KMS-11 (cell line): Measurements from ENCODE around the gene CCDC86.

Source experiments
- H2AFZ ChIP-seq: fragments of 200-600 bp; sonication (generic); 2 replicates; pipeline ENCODE4 v1.6.1; 2016; ENCODE audit warnings: antibody characterized with exemption, mixed run types, low read depth
- H3K27ac ChIP-seq: fragments of 200-600 bp; sonication (generic); 2 replicates; pipeline ENCODE4 v1.6.1; 2016; ENCODE audit warnings: mild to moderate bottlenecking, mixed run types
- H3K27me3 ChIP-seq: fragments of 200-600 bp; sonication (generic); 2 replicates; pipeline ENCODE4 v1.6.1; 2017; ENCODE audit warnings: mild to moderate bottlenecking, low read depth, mixed run types, moderate library complexity; ENCODE audit not compliant: insufficient read depth
- H3K36me3 ChIP-seq: fragments of 200-600 bp; sonication (generic); 2 replicates; pipeline ENCODE4 v1.6.1; 2017; ENCODE audit warnings: mild to moderate bottlenecking, mixed run types; ENCODE audit not compliant: insufficient read depth
- H3K4me1 ChIP-seq: fragments of 200-600 bp; sonication (generic); 2 replicates; pipeline ENCODE4 v1.6.1; 2016; ENCODE audit warnings: mild to moderate bottlenecking, low read depth, mixed run types; ENCODE audit not compliant: poor library complexity, severe bottlenecking
- H3K4me2 ChIP-seq: fragments of 200-600 bp; sonication (generic); 2 replicates; pipeline ENCODE4 v1.7.0; 2016; ENCODE audit warnings: mild to moderate bottlenecking, mixed run types
- H3K4me3 ChIP-seq: fragments of 200-600 bp; sonication (generic); IDR thresholded peaks from 2 replicates; pipeline ENCODE4 v1.6.1; 2017; ENCODE audit warnings: low read depth, low read length, mixed read lengths; ENCODE audit not compliant: insufficient read depth
- H3K79me2 ChIP-seq: fragments of 200-600 bp; sonication (generic); 2 replicates; pipeline ENCODE4 v1.6.1; 2016; ENCODE audit warnings: low read depth, mixed run types; ENCODE audit not compliant: insufficient read depth
- H3K9ac ChIP-seq: fragments of 200-600 bp; sonication (generic); 2 replicates; pipeline ENCODE4 v1.6.1; 2016; ENCODE audit warnings: mild to moderate bottlenecking, mixed run types
- H4K20me1 ChIP-seq: fragments of 200-600 bp; sonication (generic); 2 replicates; pipeline ENCODE4 v1.6.1; 2016; ENCODE audit warnings: mild to moderate bottlenecking, mixed run types; ENCODE audit not compliant: insufficient read depth
- CTCF ChIP-seq: fragments of 200-600 bp; sonication (generic); conservative IDR thresholded peaks from 2 replicates; pipeline ENCODE4 v1.6.1; 2017; ENCODE audit warnings: low read depth, mild to moderate bottlenecking, antibody characterized with exemption, low read length, moderate library complexity, mixed read lengths

Gene CCDC86

DNA sequence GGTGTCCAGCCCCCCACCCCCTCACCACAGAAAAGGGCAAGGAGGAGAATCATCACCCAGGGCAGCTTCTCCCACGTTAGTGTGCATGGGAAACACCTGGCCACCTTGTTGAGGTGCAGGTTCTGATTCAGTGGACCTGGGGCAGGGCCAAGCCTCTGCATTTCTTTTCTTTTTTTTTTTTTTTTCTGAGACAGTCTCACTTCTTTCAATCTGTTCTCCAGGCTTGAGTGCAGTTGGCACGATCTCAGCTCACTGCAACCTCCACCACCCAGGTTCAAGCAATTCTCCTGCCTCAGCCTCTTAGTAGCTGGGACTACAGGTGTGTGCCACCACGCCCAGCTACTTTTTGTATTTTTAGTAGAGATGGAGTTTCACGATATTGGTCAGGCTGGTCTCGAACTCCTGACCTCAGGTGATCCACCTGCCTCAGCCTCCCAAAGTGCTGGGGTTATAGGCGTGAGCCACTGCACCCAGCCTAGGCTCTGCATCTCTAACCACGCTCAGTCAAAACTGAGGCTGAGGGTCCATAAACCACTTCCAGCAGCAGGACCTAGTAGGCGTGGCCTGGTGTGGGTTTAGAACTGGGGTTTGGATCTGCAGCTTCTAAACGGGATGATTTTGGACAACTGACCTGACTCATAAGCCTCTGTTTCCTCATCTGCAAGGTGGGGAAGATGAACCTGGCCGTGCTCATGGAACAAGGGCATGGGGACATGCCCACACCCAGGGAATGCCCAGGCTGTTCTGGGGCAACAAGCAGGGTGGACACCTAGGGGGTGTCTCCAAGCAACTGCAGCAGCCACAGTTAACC, 26.2 kb downstream of the CCDC86 start:
- TF ChIP-seq CTCF, result no peak
- H3K4me1 ChIP-seq, result peaks cover 36% of the 10 kb centered on the region

GRCh38 chr11:60868682-60869450, 27.0 kb downstream of the CCDC86 start:
- Histone ChIP-seq H3K79me2 (no peaks in the 10 kb centered on the region), H3K36me3 (no peaks in the 10 kb centered on the region), H3K27me3 (no peaks in the 10 kb centered on the region), H2AFZ (no peak overlapping the region), H3K27ac (no peak overlapping the region), H4K20me1 (no peaks in the 10 kb centered on the region), H3K9ac (no peak overlapping the region), H3K4me1 (peaks cover 37% of the 10 kb centered on the region), H3K4me3 (no peak overlapping the region), H3K4me2 (no peak overlapping the region)
- no peak for TF ChIP-seq CTCF

More for the DNA sequence above, 26.2 kb downstream of the CCDC86 start:
- H3K4me3 ChIP-seq, result no peak overlapping the region
- H3K9ac ChIP-seq, result no peak overlapping the region
- no peak overlapping the region for H3K27ac ChIP-seq
- no peaks in the 10 kb centered on the region for H3K36me3 ChIP-seq
- no peaks in the 10 kb centered on the region for H3K27me3 ChIP-seq
- no peak overlapping the region for H3K4me2 ChIP-seq
- H2AFZ ChIP-seq, result no peak overlapping the region
- H3K79me2 ChIP-seq, result no peaks in the 10 kb centered on the region
- H4K20me1 ChIP-seq, result no peaks in the 10 kb centered on the region

DNA sequence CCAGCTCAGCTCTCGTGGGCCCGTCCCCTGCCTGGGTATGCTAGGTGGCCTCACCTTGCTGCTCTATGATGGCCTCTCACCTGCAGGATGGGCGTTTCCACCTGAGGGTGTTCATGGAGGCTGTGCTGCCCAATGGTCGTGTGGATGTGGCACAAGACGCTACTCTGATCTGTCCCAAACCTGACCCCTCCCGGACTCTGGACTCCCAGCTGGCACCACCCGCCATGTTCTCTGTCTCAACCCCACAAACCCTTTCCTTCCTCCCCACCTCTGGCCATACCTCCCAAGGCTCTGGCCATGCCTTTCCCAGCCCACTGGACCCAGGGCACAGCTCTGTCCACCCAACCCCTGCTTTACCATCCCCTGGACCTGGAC, 27.5 kb downstream of the CCDC86 start:
- H3K27me3 ChIP-seq, result no peaks in the 10 kb centered on the region
- no peaks in the 10 kb centered on the region for H4K20me1 ChIP-seq
- H2AFZ ChIP-seq, result no peak overlapping the region
- H3K36me3 ChIP-seq, result no peaks in the 10 kb centered on the region
- no peak overlapping the region; the same call in 1 of the 2 replicates for H3K4me2 ChIP-seq
- no peak overlapping the region for H3K9ac ChIP-seq
- TF ChIP-seq CTCF, result no peak
- H3K79me2 ChIP-seq, result no peaks in the 10 kb centered on the region
- peaks cover 37% of the 10 kb centered on the region for H3K4me1 ChIP-seq
- H3K27ac ChIP-seq, result no peak overlapping the region; the same call in 1 of the 2 replicates
- no peak overlapping the region for H3K4me3 ChIP-seq

DNA sequence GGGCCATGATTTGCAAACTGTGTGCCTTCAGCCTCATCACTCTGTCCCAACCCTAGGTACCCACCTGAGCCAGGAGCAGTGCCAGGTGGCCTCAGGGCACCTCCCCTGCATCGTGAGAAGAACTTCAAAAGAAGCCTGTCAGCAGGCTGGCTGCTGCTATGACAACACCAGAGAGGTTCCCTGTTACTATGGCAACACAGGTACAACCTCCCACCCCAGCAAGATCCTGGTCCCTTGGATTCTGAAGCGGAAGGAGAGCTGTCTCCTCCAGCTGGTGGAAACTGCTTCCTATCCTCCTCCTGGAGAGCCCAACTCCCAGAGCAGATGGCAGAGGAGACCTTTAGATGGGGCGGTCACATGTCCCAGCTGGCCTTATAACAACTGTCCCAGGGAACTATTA, 28.4 kb downstream of the CCDC86 start:
- Histone ChIP-seq H3K4me3 (no peak overlapping the region), H3K27me3 (no peaks in the 10 kb centered on the region), H3K27ac (peak overlapping the region; percentile 19; the same call in 1 of the 2 replicates), H3K9ac (no peak overlapping the region), H3K4me2 (peak overlapping the region; percentile 61), H4K20me1 (no peaks in the 10 kb centered on the region), H3K4me1 (peaks cover 37% of the 10 kb centered on the region), H2AFZ (no peak overlapping the region), H3K79me2 (no peaks in the 10 kb centered on the region), H3K36me3 (no peaks in the 10 kb centered on the region)
- no peak for TF ChIP-seq CTCF
